DND-41 (cell line): ENCODE data around the gene C2orf74.
"Not testable (repeated sequence)": the region's sequence is repeated elsewhere in the genome, so short reads cannot be mapped to it uniquely, and the experiment has no call there.

Experiments used
- ATAC-seq: fragments of 200-7000 bp; cut with Tn5 transposase; 3 replicates; pipeline ENCODE4 v1.9.1; 2021; ENCODE audit warnings: low read depth; ENCODE audit not compliant: insufficient read depth
- DNase-seq: peaks from one replicate; pipeline ENCODE4 v3.0.0-alpha.2; 2020
- H2AFZ ChIP-seq: 2 replicates; pipeline ENCODE4 v1.6.0; 2012; ENCODE audit warnings: low read depth, low read length
- H3K27ac ChIP-seq: 2 replicates; pipeline ENCODE4 v1.5.1; 2012; ENCODE audit warnings: low read length, inconsistent platforms
- H3K27me3 ChIP-seq: fragments of 200-600 bp; sonication (generic); 2 replicates; pipeline ENCODE4 v1.6.0; 2012; ENCODE audit warnings: low read length, mild to moderate bottlenecking, inconsistent platforms; ENCODE audit not compliant: insufficient read depth, poor library complexity
- H3K36me3 ChIP-seq: 2 replicates; pipeline ENCODE4 v1.5.1; 2012; ENCODE audit warnings: low read length, inconsistent platforms; ENCODE audit not compliant: insufficient read depth
- H3K4me1 ChIP-seq: 2 replicates; pipeline ENCODE4 v1.5.1; 2012; ENCODE audit warnings: mild to moderate bottlenecking, low read length; ENCODE audit not compliant: insufficient read depth
- H3K4me2 ChIP-seq: 2 replicates; pipeline ENCODE4 v1.6.0; 2012; ENCODE audit warnings: mild to moderate bottlenecking, moderate library complexity, low read length, inconsistent platforms; ENCODE audit not compliant: insufficient read depth
- H3K4me3 ChIP-seq, 2 experiments: fragments of 200-600 bp in 1 of 2; shearing (Covaris generic) in 1 of 2; 2 replicates each; pipeline ENCODE4 v1.5.1; 2012 to 2016; ENCODE audit warnings: inconsistent platforms in 2 of 2, low read length in 2 of 2, mild to moderate bottlenecking in 2 of 2, low read depth in 1 of 2, moderate library complexity in 1 of 2
- H3K79me2 ChIP-seq: 2 replicates; pipeline ENCODE4 v1.6.0; 2012; ENCODE audit warnings: low read length, inconsistent platforms; ENCODE audit not compliant: insufficient read depth
- H3K9ac ChIP-seq: 2 replicates; pipeline ENCODE4 v1.6.0; 2012; ENCODE audit warnings: low read depth, mild to moderate bottlenecking, inconsistent platforms, low read length, moderate library complexity
- H3K9me3 ChIP-seq: 2 replicates; pipeline ENCODE4 v1.5.1; 2012; ENCODE audit warnings: low read length, moderate library complexity, mild to moderate bottlenecking, inconsistent platforms; ENCODE audit not compliant: insufficient read depth, severe bottlenecking
- H4K20me1 ChIP-seq: 2 replicates; pipeline ENCODE4 v1.6.0; 2012; ENCODE audit warnings: low read length; ENCODE audit not compliant: insufficient read depth
- EZH2 ChIP-seq: IDR thresholded peaks from 3 replicates; pipeline ENCODE4 v1.6.1; 2012; ENCODE audit warnings: borderline replicate concordance, low read depth, mild to moderate bottlenecking, moderate library complexity, low read length, inconsistent platforms; ENCODE audit not compliant: severe bottlenecking
- TF ChIP-seq, protein P1 (sequence below): IDR thresholded peaks from 2 replicates; pipeline ENCODE4 v1.5.1; 2012; ENCODE audit warnings: borderline replicate concordance, low read length, moderate library complexity, mild to moderate bottlenecking; ENCODE audit not compliant: poor library complexity, severe bottlenecking; ENCODE audit errors: extremely low read depth

Gene C2orf74

DNA sequence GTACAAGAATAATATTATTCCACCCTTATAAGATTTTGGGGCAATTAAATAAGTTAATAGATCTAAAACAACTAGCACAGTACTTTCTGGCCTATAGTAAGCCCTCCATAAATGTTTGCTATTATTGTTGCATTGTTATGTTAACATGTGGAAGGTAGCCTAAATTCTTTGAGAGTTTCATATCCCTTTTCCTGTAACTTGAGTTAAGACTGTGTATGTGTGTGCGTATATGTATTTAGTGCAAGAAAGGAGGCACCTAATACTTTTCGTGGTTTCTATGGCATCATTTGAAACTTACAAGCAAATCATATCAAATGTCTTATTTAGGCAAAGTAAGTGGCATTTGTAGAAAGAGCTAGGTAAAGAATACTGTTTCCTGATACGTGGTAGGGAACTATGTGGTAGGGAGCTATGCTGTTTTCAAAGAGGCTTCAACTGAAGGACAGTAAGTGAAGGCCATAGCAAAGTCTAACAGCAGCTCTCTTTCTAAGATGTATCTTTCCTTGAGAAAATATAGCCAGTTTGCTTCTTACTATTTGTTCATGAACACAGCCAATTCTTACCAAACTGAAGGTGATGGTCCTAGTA, 36.8 kb upstream of the C2orf74 start:
- Histone ChIP-seq H2AFZ (no peak overlapping the region), H3K9me3 (no peaks in the 10 kb centered on the region), H3K4me2 (no peak overlapping the region), H3K36me3 (no peaks in the 10 kb centered on the region), H3K9ac (no peak overlapping the region), H3K79me2 (no peaks in the 10 kb centered on the region), H3K4me1 (no peaks in the 10 kb centered on the region), H3K27me3 (no peaks in the 10 kb centered on the region), H4K20me1 (no peaks in the 10 kb centered on the region), H3K4me3 (no peak overlapping the region), H3K27ac (no peak overlapping the region)
- DNase-seq (no peak), ATAC-seq (no peak)
- TF ChIP-seq, protein P1, sequence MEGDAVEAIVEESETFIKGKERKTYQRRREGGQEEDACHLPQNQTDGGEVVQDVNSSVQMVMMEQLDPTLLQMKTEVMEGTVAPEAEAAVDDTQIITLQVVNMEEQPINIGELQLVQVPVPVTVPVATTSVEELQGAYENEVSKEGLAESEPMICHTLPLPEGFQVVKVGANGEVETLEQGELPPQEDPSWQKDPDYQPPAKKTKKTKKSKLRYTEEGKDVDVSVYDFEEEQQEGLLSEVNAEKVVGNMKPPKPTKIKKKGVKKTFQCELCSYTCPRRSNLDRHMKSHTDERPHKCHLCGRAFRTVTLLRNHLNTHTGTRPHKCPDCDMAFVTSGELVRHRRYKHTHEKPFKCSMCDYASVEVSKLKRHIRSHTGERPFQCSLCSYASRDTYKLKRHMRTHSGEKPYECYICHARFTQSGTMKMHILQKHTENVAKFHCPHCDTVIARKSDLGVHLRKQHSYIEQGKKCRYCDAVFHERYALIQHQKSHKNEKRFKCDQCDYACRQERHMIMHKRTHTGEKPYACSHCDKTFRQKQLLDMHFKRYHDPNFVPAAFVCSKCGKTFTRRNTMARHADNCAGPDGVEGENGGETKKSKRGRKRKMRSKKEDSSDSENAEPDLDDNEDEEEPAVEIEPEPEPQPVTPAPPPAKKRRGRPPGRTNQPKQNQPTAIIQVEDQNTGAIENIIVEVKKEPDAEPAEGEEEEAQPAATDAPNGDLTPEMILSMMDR: no peak
- TF ChIP-seq EZH2: no peak

DNA sequence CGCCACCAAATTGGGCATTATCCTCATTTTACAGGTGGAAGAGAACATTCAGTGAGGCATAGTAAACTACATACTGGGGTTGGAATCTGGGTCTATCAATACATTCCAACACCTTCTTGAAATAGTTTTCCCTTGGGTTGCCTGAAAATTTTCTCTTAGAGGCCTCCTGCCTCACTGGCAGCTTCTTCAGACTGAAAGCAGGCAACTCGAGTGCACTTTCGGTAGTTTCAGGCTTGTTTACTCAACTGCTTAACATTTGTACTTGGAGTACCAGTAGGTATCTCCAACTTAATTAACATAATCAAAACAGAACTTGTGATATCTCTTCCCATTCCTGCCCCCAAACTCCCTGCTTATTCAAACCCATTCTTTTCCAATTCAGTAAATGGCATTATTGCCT, 36.2 kb upstream of the C2orf74 start:
- Histone ChIP-seq H3K27me3 (no peaks in the 10 kb centered on the region), H3K79me2 (no peaks in the 10 kb centered on the region), H3K9ac (no peak overlapping the region), H3K4me3 (no peak overlapping the region), H3K4me1 (no peaks in the 10 kb centered on the region), H3K36me3 (no peaks in the 10 kb centered on the region), H3K9me3 (no peaks in the 10 kb centered on the region), H2AFZ (no peak overlapping the region), H3K4me2 (no peak overlapping the region), H4K20me1 (no peaks in the 10 kb centered on the region), H3K27ac (no peak overlapping the region)
- TF ChIP-seq, protein P1: no peak
- TF ChIP-seq EZH2: no peak
- no peak for DNase-seq
- no peak for ATAC-seq

DNA sequence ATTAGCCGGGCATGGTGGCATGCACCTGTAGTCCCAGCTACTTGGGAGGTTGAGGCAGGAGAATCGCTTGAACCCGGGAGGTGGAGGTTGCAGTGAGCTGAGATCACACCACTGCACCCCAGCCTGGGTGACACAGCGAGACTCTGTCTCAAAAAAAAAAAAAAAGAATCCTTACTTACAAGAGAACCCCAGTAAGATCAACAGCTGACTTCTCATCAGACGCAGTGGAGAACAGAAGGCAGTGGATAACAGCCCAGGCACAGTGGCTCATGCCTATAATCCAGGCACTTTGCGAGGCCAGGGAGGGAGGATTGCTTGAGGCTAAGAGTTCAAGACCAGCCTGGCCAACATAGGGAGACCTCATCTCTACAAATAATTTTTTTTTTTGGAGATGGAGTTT, 33.9 kb upstream of the C2orf74 start:
- not testable (repeated sequence) for H3K4me1 ChIP-seq, H3K4me3 ChIP-seq, H3K36me3 ChIP-seq, H4K20me1 ChIP-seq, ATAC-seq, H3K9ac ChIP-seq, H3K4me2 ChIP-seq, H3K9me3 ChIP-seq, DNase-seq, H3K79me2 ChIP-seq, H2AFZ ChIP-seq, H3K27ac ChIP-seq, H3K27me3 ChIP-seq

DNA sequence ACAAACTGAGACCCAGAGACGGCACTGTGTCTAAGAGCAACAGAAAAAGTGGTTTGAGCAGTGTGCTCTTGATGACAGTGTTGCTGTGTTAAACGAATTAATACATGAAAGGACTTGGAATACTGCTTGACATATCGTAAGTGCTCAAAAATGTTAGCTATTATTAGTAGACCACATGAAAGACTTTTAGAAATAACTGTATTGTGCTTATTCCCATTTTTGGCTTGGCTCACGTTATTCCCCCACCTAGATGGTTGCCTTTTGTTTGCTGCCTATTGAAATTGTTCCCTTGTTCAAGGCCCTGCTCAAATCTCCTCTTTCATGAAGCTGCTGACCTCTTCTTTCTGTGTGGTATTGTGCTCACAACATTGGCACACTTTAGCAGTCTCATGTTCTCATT, 27.8 kb upstream of the C2orf74 start:
- ATAC-seq (no peak), DNase-seq (no peak)
- H3K4me3 ChIP-seq: no peak overlapping the region
- no peaks in the 10 kb centered on the region for H3K27me3 ChIP-seq
- H3K9me3 ChIP-seq: no peaks in the 10 kb centered on the region
- H3K36me3 ChIP-seq: no peaks in the 10 kb centered on the region
- H3K4me2 ChIP-seq: no peak overlapping the region
- no peak overlapping the region for H3K27ac ChIP-seq
- no peaks in the 10 kb centered on the region for H3K79me2 ChIP-seq
- TF ChIP-seq, protein P1: no peak
- TF ChIP-seq EZH2: no peak
- H4K20me1 ChIP-seq: no peaks in the 10 kb centered on the region
- H3K9ac ChIP-seq: no peak overlapping the region
- H3K4me1 ChIP-seq: no peaks in the 10 kb centered on the region
- no peak overlapping the region for H2AFZ ChIP-seq
